ENCODE results near the gene RAD51B.

DNA sequence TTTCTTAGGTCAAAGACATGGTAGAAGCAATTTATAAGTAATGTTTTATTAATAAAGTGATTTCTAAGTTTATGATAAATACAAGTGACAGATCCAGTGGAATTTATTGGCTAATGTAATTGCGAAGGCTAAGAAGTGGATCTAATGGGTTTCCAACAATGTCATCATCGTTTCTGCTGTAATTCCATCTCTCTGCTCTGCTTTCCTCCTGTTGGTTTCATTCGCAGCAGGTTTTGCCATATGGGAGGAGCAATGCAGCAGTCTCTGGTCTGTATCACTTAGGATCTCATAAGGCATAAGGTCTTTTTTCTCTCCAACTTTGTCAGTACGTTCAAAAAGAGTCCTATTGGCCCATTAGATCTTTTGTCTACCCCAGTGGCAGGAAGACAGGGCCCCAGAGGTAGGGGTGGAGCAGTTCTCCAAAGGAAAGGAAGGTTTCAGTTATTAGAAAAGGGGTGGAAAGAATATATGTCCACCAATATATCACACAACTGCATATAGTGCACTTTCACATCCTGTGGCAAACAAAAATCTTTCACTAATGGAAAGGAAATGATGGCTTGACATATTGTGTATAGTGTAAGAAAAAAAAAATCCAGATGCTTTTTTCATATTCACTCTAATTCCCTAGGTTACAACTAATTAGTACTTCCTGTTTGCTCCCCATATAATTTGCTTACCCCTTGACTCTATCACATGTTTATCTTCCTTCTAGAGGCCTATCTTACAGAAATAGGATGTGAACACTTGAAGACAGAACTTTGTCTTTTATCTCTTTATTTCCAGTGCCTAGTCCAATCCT, 522.0 kb downstream of the RAD51B start:
- TF ChIP-seq, protein P1, sequence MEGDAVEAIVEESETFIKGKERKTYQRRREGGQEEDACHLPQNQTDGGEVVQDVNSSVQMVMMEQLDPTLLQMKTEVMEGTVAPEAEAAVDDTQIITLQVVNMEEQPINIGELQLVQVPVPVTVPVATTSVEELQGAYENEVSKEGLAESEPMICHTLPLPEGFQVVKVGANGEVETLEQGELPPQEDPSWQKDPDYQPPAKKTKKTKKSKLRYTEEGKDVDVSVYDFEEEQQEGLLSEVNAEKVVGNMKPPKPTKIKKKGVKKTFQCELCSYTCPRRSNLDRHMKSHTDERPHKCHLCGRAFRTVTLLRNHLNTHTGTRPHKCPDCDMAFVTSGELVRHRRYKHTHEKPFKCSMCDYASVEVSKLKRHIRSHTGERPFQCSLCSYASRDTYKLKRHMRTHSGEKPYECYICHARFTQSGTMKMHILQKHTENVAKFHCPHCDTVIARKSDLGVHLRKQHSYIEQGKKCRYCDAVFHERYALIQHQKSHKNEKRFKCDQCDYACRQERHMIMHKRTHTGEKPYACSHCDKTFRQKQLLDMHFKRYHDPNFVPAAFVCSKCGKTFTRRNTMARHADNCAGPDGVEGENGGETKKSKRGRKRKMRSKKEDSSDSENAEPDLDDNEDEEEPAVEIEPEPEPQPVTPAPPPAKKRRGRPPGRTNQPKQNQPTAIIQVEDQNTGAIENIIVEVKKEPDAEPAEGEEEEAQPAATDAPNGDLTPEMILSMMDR (IDR thresholded peaks at IDR 0.05), result no peak
- TF ChIP-seq POLR2A (IDR thresholded peaks at IDR 0.05), result no peak
